ENCODE measurements around the gene CCDC144A.
"Not testable (repeated sequence)": the region's sequence is repeated elsewhere in the genome, so short reads cannot be mapped to it uniquely, and the experiment has no call there.

Gene CCDC144A

DNA sequence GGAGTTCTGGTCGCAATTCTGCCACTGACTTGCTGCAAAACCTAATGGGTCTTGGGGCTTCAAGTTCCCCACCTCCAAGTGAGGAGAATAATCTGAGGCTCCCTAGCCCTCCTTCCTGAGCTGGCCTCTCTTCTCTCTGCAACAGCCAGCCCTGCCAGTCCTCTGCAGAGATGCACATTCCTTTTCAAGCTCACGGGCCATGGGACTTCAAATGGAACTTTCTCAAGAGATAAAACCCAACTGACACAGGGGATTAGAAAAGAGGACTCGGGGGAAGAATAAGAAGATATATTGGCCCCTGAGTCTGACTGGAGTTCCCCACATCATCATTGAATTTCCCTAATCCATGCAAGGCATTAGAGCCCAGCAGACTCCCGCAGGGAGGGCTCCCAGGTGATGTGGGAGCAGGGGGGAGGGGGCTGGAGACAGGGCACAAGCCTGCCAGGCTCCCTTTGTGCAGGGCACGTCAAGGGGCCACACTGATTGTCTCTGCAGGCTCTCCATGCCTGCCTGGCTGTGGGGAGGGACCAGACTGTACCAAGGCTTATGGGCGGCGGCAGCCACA, 131.0 kb downstream of the CCDC144A start:
- DNase-seq = no peak

DNA sequence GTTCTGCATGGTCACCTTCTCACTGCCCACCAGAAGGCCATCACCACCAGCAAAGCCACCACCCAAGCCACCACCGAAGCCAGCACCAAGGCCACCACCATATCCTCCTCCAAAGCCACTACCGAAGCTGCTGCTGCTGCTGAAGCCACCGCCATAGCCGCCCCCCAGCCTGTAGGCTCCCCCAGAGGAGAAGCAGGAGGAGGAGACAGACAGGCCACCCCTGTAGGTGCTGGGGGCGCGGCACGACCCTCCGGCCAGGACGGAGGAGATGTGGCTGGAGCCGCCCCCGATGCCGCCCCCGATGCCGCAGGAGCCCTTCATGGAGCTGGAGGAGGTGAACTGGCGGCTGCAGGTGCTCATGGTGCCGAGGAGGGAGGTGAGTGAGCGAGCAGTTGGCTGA, 132.1 kb downstream of the CCDC144A start:
- not testable (repeated sequence) for DNase-seq

DNA sequence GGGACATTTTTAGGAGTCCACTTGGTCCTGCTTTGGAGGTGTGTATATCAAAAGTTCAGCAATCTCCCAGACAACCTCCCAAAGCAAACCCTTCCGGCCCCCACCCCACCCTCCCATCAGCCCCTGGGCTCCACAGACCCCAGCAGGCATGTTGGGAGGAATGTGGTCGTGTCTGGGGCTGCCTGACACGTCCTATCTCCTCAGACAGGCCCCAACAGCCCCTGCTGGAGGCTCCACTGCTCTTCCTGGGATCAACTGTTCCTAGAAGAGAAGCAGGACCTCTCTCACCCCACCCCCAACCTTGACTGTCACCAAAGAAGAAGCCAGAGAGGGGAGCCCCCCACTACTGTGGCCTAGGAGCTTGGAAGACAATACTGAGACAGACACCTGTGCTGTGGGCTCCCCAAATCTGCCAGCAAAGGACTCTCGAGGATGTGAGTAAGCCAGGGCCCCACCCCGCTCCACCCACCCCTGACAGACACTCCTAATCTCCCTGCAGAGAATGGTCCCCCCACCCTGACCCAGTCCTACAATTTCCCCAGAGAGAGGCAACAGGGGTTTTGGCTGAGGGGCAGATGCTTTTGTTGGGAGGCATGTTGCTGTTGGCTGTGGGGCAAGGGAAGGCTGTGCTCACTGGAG, 133.8 kb downstream of the CCDC144A start:
- DNase-seq = not testable (repeated sequence)

All from CD4-positive, alpha-beta T cell treated with Interleukin-21 for 1 hour (primary cell).